Measurements from ENCODE around the gene UBE2F.

The UBE2F gene

GRCh38 chr2:238082827-238083226 is 116.0 kb downstream of the UBE2F start:
- DNase-seq, result no peak

DNA sequence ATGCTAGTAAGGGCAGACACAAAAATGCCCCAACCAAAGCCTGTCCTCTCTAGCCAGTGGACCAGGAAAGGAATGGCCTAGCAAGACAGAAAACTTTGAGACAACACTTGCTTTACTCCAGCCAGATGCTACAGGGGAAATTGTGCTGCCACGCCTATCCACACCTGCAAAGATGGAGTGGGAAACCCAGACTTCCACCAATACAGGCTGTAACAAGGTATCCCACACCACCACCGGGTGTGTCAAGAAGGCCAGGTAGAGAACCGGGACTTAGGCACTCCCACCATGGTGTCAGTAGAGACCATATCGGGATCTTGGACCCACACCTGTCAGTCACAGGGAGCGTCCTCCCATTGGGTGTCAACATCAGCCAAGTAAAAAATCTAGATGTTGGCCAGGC is 117.1 kb downstream of the UBE2F start:
- DNase-seq, result no peak

DNA sequence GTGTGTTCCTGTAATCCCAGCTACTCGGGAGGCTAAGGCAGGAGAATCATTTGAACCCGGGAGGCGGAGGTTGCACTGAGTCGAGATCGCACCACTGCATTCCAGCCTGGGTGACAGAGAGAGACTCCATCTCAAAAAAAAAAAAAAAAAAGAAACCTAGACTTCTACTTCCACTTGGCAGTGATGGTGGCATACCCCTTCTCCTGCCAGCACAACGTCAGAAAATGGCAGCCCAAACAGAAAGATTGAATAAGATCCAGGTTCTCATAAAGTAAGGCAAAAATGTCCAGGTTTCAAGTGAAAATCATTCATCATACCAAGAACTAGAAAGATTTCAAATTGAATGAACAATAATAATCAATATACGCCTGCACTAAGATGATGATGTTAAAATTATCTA is 117.9 kb downstream of the UBE2F start:
- no peak for DNase-seq

DNA sequence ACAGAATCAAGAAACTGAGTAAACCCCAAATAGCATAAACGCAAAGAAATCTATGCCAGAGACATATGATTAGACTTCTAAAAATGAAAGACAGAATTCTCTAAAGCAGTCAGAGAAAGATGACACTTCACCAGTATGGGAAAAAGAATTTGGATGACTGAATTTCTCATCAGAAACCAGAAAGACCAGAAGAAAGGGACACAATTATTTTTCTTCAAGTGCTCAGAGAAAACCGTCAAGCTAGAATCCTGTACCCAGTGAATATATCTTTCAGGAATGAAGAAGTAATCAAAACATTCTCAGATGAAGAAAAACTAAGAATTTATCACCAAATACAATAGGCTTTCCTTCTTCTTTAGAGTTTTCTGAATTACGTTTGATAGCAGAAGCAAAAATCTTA is 119.1 kb downstream of the UBE2F start:
- no peak for DNase-seq

GRCh38 chr2:238087211-238087610 is 120.4 kb downstream of the UBE2F start:
- no peak for DNase-seq

DNA sequence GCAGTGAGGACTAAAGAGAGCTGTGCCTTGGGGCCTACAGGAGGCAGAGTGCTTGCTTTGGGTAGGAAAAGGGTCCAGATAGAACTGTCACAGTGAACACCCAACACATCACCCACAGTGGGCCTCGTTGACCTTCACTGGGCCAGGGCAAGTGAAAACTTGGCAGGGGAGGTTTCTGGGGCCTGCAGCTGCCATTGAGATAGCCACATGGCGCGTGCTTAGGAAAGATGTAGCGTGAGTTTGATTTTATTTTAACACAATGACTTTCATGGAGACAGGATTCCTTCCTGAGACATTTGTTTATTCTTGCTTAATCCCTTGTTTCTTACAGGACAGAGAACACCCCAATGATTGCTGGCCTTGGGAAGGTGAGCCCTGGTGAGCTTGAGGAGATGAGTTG is 124.1 kb downstream of the UBE2F start:
- no peak for DNase-seq

- no peak for DNase-seq
Measured at GRCh38 chr2:238091436-238092060, 124.7 kb downstream of the UBE2F start.

All from activated naive CD4-positive, alpha-beta T cell treated with Interleukin-2 at 50 U/mL for 16 hours (primary cell).